CD4-positive, alpha-beta T cell treated with Interleukin-12 subunit alpha and Interleukin-12 subunit beta, for 1 hour (primary cell): ENCODE data around the gene HTRA3.

Source experiments
- DNase-seq: peaks from one replicate; pipeline ENCODE4 v3.0.0-alpha.2; 2020

HTRA3 gene

GRCh38 chr4:8282742-8283141, 13.2 kb downstream of the HTRA3 start:
- DNase-seq, result no peak

DNA sequence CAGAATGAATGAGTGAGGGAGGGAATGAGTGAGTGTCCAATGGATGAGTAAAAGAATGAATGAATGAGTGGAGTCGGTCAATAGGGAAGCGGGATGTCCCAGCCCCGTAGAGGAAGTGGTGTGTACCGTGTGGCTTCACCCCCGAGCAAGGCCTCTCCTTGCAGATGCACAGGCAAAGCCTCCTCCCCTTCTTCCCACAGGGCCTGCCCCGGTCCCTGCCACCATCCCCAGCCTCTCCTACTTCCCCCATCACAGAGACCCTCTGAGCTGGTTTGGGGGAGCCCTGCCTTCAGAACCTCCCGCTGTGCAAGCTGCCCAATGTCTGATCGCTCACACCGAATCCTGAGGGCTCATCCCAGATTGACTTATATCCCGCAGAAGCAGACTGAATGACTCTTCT, 13.6 kb downstream of the HTRA3 start:
- DNase-seq, result no peak

GRCh38 chr4:8283631-8284121, 14.1 kb downstream of the HTRA3 start:
- DNase-seq, result no peak

DNA sequence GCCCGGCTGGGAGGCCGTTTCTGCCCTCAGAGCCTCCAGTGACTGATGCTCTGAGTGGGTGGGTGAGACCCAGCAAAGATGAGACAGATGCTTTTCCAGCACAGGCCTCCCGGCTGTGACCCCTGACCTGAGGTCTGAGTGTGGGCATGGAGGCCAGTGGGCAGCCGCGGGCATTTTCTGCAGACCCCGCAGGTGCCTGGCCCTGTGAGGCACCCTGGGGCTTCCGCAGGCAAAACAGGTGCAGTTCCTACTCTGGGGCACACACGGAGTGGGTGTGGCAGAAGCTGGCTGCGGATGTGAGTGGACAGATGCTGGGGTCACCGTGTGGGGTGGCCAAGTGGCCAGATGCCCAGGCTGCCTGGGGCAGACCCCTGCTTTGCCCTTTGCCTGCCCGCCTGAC, 14.8 kb downstream of the HTRA3 start:
- DNase-seq, result no peak

DNA sequence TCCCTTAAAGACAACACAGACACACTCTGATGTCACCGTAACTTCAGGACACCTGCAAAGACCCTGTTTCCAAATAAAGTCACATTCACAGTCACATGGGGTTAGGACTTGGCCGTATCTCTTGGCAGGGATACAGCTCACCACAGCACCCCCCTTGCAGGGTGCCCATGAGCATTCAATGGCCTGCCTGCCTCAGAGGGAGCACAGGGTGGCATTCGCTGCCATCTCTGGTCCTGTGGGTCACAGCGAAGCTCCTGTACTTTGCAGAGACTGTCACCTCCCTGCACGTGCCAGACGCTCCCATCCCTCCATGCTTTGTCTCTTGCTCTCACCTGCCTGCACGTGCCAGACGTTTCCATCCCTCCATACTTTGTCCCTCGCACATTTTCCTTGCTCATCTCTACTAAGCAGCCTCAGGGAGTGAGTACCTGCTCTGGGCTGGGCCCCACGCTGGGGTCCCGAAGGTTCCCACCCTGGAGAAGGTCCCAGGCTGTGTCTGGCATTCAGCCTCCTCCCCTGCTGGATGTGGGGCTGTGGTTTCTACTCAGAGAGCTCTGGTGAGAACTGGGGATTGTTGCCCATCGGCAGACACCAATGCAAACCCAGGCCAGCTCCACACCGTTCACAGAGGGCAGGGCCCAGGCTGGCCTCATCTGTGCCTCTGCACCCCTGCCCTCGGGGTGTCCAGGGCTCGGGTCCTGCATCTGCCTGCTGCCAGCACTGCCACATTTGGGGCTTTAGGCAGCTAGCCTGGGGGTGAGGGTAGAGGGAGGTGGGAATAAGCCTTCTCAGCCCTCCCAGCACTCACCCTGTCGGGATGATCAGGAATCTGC, 15.8 kb downstream of the HTRA3 start:
- no peak for DNase-seq

DNA sequence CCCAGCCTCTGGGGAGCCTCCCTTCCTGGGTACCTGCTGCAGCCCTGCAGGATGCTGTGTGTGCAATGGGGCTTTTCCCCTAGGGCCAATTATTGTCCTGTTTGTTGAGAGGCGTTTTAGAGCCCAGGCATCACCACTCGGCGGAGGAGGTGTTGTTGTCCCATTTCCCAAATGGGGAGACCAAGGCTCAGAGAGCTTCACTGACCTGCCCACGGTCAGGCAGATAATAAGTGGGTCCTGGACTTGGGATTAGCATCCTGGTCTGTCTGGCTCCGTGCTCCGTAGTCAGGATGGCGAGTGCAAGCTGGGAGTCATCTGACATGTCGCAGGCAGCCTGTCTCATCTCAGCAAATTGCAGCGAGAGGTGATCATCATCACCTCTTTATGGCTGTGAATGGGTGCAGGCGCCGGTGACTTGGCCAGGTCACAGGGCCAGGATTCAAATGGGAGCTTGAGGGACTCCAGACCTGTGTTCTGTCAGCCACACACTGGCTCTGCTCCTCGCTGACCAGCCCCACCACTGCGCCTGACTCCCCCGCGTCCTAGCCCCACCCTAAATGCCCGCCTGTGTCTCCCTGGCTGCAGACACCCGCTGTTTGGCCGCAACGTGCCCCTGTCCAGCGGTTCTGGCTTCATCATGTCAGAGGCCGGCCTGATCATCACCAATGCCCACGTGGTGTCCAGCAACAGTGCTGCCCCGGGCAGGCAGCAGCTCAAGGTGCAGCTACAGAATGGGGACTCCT, 16.6 kb downstream of the HTRA3 start:
- DNase-seq, result no peak

GRCh38 chr4:8286719-8287342, 17.3 kb downstream of the HTRA3 start:
- no peak for DNase-seq

DNA sequence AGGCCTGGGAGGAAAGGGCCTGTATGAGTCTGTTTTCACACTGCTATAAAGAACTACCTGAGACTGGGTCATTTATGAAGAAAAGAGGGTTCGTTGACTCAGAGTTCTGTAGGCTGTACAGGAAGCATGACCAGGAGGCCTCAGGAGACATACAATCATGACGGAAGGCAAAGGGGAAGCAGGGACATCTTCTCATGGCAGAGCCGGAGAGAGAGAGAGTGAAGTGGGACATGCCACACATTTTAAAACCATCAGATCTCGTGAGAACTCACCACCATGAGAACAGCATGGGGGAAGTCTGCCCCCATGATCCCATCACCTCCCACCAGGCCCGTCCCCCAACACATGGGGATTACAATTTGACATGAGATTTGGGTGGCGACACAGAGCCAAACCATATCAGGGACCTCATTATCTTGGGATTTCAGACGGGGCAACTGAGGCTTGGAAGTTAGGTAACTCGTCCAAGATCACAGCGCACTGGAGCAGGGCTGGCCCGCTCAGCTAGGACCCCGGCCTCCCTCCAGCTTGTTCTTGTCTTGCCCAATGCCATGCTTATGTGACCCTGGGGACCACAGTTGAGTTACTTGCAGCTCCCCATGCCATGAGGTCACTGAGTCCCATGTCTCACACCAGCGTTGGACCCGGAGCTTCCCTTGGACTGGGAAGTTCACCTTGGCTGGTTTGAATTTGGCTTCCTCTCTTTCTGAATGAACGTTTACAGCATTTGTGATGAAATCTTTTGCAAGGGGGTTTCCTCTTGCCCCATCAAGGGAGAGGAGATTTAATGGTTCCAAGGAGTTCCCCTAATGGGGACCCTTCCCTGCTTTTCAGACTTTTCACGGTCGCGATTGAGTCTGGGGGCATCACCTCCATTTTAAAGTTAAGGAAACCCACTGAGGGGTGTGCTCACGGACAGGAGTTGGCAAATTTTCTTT, 18.1 kb downstream of the HTRA3 start:
- no peak for DNase-seq

DNA sequence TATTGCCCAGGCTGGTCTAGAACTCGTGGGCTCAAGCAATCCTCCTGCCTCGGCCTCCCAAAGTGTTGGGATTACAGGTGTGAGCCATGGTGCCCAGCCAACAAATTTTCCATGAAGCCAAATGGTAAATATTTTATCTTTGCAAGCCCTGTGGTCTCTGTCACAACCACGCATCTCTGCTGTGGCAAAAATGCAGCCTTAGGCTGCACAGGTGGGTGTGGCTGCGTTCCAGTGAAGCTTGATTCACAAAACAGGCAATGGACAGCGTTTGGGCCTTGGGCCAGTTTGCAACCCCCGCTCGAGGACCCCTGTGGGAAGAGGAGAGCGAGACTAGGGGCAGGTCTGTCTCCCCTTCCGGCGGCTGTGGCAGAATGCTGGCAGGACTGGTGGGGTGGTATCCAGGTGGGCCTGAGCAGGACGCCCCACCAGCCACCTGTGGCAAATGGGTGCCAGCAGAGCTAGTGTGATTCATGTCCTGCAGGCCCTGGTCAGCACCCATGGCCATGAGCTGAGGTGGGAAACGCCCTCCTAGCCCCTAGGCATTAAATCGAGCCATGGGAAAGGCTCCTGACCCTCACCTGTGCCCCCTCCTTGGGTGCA, 19.7 kb downstream of the HTRA3 start:
- no peak for DNase-seq

DNA sequence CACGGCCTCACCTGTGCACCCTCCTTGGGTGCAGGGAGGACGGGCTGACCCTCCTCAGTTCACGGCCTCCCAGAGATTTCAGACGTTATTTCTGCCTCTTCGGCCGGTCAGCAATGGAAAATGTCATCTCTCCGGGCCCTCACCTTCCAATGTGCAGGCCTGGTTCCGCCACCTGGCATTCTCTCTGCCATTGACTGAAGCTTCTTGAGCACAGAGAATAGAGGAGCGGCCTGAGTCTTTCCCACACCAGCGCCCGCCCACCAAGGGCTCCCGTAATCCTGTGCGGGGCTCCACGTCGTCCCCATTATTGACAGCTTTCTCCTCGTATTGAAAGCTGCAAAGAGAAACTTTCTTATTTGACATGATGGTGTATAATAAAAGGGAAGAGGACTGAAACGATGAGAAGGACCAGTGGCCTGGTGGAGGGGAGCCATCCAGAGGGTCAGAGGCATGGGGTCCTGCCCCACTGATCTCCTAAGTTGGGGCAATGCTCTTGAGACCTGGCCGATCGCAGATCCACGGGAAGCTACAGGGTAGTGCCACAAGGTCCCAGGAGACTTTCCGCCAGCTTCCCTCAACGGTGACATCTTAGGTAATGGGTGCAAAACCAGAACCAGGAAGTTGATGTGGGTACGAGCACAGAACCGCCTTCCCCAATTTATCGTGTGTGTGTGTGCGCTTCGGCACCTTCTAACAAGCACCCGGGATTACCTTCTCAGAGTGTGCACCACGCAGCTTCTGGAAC, 20.6 kb downstream of the HTRA3 start:
- DNase-seq, result no peak

GRCh38 chr4:8290701-8290970, 21.1 kb downstream of the HTRA3 start:
- DNase-seq, result no peak

GRCh38 chr4:8291036-8291682, 21.6 kb downstream of the HTRA3 start:
- no peak for DNase-seq

DNA sequence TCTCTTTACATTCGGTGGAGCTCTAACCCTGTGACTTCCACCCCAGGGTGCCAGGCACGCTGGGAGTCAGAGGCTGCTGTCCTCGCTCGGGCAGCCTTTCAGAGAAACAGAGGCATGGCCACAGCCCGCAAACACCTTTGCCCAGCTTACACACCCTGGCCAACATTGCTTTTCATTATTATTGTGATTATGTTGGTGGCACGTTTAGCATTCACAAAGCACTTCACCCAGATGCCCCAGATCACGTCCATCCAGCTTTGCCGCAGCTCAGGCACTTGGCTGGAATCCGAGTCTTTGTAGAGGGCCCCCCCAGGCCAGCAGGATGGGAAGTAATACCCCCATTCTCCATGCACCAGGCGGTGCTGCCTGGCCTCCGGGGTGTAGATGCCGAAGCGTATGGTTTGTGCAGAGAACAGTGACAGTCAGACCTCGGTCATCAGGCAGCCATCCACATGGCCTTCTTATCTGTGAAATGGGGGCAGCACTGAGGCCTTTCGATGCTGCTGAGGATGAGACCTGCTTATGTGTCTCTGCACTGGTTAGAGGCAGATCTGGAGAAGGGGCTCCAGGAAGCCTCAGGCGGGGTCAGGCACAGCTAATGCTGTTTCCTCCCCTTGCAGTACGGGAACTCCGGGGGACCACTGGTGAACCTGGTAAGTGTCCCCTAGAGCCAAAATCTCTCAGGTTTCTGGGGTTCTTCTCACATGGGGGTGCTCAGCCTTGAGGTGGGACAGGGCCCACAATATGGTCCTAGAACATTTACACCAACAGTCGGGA, 22.3 kb downstream of the HTRA3 start:
- no peak for DNase-seq

- no peak for DNase-seq
Measured at GRCh38 chr4:8292478-8293107, 23.0 kb downstream of the HTRA3 start.

GRCh38 chr4:8293131-8293975, 23.8 kb downstream of the HTRA3 start:
- DNase-seq, result no peak

DNA sequence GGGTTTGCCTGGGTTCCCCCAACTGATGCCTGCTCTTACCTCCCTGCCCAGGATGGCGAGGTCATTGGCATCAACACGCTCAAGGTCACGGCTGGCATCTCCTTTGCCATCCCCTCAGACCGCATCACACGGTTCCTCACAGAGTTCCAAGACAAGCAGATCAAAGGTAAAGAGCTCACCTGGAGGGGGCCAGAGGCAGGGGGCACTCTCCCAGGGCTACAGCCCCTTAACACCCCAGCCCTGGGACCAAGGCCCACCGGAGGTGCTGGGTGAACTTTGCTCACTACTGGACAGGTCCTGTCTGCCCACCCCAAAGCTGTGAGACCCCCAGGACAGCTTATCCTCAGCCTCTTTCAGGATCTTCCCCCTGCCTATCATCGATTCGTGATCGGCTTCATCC, 24.5 kb downstream of the HTRA3 start:
- no peak for DNase-seq

- no peak for DNase-seq
Measured at GRCh38 chr4:8294775-8295174, 25.2 kb downstream of the HTRA3 start.

DNA sequence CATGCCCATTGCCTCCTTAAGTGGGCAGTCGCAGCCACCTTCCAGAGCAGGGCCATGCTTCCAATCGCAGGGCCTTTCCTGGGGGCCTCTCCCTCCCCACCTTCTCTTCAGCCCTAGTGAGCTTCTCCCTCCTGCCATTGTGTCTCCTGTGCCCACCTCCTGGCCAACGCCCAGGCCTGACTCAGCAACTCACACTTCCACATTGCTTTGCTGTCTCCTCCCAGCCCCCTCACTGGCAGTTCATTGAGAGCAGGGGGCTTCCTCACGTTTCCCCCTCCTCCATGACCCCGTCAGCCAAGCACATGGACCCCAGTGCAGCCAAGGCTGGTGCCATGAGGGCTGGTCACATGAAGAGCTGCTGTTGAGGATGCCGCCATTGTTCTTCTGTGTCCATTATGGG, 25.9 kb downstream of the HTRA3 start:
- DNase-seq, result no peak

DNA sequence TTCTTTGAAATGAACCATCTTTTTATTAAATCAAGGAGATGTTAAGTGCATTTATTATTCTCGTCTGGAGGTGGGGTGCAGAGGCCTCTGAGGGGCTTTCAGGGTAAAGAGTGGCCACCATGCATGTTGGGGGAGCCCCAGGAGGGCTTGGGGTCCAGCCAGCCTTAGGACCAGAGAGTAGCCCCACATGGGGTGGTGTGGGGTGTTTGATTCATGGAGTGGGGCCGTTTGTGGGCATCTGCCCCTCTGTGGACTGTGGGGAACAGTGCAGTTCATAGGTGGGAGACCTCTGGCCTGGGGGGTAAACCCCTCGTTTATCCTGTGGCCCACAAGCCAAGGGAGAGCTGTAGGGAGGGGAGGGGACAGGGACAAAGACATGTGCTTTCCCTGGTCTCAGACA, 26.9 kb downstream of the HTRA3 start:
- no peak for DNase-seq
